ENCODE results near the gene CLASP2.

CLASP2 gene

GRCh38 chr3:33636125-33636850 is 81.8 kb downstream of the CLASP2 start:
- DNase-seq (ENCODE audit: low spot score) = no peak

DNA sequence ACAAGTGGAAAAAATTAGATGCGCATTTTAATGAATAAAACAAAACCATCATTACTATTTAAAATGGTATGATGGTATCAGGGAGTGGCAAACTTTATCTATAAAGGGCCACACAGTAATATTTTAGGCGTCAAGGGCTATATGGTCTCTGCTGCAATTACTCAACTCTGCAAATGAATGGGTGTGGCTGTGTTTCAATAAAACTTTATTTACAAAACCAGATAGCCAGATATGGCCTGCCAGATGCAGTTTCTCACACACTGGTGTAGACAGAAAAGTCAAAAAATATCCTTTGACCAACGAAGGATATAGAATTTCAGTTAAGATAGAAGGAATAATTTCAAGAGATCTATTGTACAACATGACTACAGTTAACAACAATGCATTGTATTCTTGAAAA is 83.8 kb downstream of the CLASP2 start:
- DNase-seq (ENCODE audit: low spot score) = no peak

GRCh38 chr3:33629219-33629618 is 88.8 kb downstream of the CLASP2 start:
- DNase-seq (ENCODE audit: low spot score) = no peak

DNA sequence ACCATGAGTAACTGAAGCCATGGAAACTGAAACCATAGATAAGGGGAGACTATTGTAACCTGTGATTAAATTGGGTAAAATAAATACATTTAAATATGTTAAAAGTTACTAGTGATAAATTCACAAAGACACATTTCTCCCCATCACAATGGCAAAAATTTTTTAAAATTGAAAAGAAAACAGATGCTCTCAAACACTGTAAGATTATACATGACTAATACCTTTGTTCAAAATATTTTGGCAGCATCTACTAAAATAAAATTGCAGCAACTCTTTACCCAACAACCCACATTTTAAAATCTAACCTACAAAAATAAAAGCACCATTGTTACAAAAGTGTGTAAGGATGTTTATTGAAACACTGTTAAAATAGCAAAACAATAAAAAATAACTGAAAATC is 93.3 kb downstream of the CLASP2 start:
- no peak for DNase-seq (ENCODE audit: low spot score)

DNA sequence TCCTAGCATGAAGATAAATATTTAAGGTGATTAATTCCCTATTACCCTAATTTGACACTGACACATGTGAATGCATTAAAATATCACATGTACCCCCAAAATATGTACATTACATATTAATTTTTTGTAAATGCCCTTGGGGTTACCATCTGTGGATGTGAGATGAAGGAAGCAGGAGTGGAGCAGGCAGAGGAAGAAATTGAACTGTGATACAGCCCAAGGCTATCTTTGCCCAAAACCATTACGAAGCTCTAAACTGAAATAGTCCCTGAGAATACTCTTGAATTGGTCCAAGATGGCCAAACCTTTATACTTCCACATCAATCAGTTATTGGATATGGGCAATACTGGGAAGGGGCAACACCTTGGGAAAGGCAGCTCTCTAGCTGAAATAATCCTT is 105.0 kb downstream of the CLASP2 start:
- DNase-seq (ENCODE audit: low spot score) = no peak

GRCh38 chr3:33612607-33613006 is 105.4 kb downstream of the CLASP2 start:
- no peak for DNase-seq (ENCODE audit: low spot score)

- no peak for DNase-seq (ENCODE audit: low spot score)
These were observed 115.2 kb downstream of the CLASP2 start for GRCh38 chr3:33602829-33603228.

DNA sequence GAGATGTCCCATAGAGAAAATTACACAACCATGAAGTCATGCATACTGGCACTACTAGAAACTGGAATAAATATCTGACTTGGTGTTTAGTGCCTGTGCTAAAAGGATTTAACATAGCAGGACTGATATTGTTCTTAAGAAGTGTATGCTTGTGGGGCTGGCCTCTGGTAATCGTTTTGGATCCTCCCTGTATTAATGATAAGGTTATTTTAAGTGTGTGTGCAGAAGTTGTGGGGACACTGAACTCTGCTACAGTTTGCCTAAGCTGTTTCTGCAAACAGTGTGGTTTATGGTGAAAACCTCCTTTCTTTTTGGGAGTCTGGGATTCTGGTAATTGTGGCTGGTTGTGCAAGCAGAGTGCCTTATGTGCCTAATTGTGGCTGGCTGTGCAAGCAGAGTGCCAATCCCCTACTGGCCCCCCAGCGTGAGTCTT is 120.8 kb downstream of the CLASP2 start:
- DNase-seq (ENCODE audit: low spot score) = no peak

- DNase-seq (ENCODE audit: low spot score) = no peak
These were observed 125.1 kb downstream of the CLASP2 start for GRCh38 chr3:33592999-33593398.

GRCh38 chr3:33590541-33590940 is 127.5 kb downstream of the CLASP2 start:
- DNase-seq (ENCODE audit: low spot score) = no peak

- no peak for DNase-seq (ENCODE audit: low spot score)
These were observed 131.7 kb downstream of the CLASP2 start for GRCh38 chr3:33586402-33586801.

GRCh38 chr3:33582234-33582633 is 135.8 kb downstream of the CLASP2 start:
- DNase-seq (ENCODE audit: low spot score) = no peak

- no peak for DNase-seq (ENCODE audit: low spot score)
These were observed 136.4 kb downstream of the CLASP2 start for GRCh38 chr3:33581666-33582065.

DNA sequence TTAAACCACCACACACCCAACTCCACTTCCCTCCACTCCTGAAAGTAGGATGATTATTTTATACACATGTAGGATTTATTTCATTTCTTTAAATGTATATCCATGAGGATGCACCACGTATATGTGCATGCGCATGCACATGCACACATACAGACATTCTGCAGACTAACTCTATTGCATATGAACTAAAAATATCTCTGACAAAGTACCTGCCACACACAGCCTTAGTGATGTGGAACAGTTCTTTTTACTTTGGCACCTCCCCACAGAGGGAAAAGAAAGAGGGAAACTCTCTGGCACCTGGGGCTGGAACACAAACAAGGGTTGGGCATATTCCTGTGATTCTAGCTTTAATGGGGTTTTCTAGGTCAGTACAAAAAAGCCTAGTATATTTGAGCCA is 138.2 kb downstream of the CLASP2 start:
- no peak for DNase-seq (ENCODE audit: low spot score)

DNA sequence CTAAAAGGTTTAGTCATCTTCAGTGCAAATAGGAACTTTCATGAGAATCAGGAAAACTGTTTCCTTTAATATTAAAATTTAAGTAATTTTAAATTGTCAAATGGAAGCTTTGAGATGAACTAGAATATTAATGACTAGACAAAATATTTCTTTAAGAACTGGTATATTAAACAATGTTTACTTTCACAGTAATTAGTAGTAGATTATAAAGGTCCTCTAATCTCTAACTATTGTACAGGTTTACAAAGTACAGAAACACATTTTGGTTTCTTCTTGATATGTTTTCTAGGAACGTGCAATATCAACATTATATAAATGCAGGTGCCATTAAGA is 138.9 kb downstream of the CLASP2 start:
- DNase-seq (ENCODE audit: low spot score) = no peak

DNA sequence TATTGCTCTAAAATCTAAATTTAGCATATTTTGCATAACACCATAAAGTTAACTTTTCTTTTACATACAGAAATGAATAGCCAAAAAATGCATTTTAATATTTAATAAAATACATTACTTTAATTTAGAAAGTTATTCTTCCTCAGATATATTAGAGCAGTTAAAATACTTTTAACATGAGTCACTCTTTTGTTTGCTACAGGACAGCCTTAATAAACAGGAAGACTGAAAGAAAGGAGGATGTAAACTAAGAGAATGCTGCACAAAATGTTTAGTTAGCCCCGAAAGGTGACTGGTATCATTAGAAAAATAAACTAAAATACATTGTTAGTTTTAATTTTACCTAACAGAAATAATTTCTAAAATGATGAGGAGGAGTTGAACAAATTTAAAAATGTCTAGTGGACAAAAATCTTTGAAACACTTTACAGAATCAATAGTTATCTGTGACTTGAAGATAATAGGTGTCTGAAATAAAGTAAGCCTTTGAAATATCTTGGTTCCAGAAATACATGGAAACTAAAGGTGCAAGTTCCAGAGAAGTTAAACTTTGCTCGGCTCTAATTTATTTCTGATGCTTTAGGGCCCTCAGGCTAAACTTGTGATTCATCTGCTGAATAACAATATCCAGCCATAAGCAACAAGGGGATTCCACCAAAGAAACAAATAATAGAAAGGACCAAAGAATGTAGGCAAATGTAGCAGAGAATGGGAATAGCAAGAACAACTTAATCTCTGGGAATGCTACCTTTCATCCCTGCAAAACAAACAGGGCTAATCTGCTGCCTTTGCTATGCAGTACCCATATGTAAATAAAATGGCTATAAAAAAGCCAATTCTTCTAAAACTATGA is 139.5 kb downstream of the CLASP2 start:
- no peak for DNase-seq (ENCODE audit: low spot score)

DNA sequence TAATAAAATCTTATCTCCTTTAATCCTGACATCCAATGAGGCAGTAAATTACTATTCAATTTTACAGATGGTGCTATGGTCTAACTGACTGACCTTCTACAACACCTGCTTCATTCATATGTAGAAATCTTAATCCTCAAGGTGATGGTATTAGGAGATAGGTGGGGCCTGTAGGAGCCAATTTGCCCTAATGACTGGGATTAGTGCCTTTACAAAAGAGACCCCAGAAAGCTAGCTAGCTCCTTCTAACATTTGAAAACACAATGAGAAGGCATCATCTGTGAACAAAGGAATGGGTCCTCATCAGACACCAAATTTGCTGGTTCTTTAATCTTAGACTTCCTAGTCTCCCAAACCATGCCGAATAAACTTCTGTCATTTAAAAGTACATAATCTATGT is 140.5 kb downstream of the CLASP2 start:
- DNase-seq (ENCODE audit: low spot score) = no peak

GRCh38 chr3:33577173-33577572 is 140.9 kb downstream of the CLASP2 start:
- DNase-seq (ENCODE audit: low spot score) = no peak

GRCh38 chr3:33575311-33575710 is 142.7 kb downstream of the CLASP2 start:
- no peak for DNase-seq (ENCODE audit: low spot score)

DNA sequence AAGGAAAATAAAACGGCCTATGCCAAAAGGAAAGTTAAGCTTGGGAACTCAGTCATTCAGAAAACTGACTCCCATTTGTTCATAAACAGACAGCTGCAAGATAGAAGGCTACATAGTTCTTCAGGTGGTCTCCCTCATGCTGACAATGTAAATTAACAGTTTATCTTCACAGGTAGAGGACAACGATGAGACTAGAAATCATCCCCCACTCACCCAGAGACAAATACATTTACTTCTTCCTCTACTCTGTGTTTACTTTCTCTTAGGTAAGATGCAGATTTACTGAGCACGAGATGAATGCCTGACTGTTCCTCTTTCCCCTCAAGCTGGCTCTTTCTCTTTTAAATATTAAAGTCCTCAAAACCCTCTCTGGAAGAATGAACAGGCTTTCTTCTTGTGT is 160.2 kb downstream of the CLASP2 start:
- DNase-seq (ENCODE audit: low spot score) = no peak

GRCh38 chr3:33557279-33557678 is 160.8 kb downstream of the CLASP2 start:
- no peak for DNase-seq (ENCODE audit: low spot score)

- DNase-seq (ENCODE audit: low spot score) = no peak
These were observed 171.0 kb downstream of the CLASP2 start for GRCh38 chr3:33547101-33547500.

- no peak for DNase-seq (ENCODE audit: low spot score)
These were observed 173.9 kb downstream of the CLASP2 start for GRCh38 chr3:33544126-33544525.

DNA sequence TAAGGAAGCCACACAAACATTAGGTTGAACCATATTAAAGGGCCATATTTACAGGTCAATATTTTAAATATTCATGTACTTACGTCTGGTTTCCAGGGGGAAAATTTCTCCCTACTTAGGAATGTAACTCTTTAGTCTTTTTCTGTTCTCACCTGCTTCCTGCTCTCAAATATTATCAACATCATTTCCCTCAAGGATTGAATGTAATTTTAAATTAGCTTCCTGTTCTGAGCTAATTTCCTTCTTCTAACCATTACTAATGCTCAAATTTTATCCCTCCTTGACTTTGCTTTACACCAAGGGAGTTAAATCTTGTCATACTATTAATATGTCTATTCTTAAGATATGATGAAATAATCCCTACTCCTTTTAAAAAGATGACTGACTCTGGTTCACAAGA is 174.5 kb downstream of the CLASP2 start:
- DNase-seq (ENCODE audit: low spot score) = no peak
